Measurements from ENCODE around the gene TRIM16.
"Not testable (repeated sequence)": the region's sequence is repeated elsewhere in the genome, so short reads cannot be mapped to it uniquely, and the experiment has no call there.

TRIM16 gene

DNA sequence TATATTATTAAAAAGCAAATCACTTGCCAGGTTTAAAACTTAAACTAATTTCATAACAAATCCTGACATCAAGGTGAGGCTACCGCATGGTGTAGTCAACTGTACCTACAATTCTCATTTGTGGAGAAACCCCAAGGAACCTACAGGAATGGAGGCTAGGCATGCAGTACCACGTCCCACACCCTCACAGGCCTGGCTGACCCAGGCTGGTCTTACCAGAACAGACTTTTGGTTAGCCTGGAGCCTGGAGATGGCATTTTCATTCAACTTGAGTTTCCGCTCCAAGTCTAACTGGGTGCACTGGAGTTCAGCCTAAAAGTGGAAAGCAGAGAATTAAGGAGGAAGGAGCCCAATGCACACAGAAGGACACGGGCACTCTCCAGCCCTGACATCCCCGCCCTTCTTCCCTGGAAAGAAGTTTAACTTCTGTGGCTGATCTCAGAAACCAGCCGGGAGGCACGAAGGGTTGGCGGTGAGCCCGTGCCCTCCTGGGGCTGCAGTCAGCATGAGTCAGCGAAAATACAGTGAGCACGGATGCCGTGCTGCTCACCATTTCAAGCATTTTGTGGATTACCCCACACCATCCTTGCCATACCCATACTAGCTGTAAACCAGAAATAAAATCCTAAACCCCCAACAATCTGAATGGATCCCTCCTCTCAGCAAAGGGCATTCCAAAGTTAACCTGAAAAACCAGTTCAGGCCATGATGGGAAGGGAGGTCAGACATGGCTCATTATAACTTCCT, 41.4 kb downstream of the TRIM16 start:
- H3K4me3 ChIP-seq (ENCODE audit: low read length); H3K4me1 ChIP-seq (ENCODE audit: control insufficient read depth, insufficient read depth, low read length); H3K9ac ChIP-seq (ENCODE audit: low read length); DNase-seq (ENCODE audit: low read depth); H3K9me3 ChIP-seq (ENCODE audit: control insufficient read depth, low read length); H3K36me3 ChIP-seq (ENCODE audit: control insufficient read depth, insufficient read depth, low read length, severe bottlenecking); H3K27me3 ChIP-seq (replicated peaks; ENCODE audit: control insufficient read depth, insufficient read depth, low read length): not testable (repeated sequence)

DNA sequence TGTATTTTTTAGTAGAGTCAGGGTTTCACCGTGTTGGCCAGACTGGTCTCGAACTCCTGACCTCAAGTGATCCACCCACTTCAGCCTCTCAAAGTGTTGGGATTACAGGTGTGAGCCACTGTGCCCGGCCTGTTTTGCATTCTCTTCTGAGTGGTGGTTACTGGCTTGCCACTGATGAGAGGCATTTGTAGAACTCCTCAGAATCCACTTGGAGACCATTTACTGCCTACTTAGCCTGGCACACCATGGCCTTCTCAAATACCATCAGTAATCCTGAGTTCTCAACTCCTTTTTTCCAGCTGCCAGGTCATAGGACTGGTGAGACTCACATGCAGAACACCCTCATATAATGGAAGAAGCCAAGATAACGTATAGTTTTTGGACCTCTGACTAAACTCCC, 42.1 kb downstream of the TRIM16 start:
- H3K9me3 ChIP-seq (ENCODE audit: control insufficient read depth, low read length); H3K9ac ChIP-seq (ENCODE audit: low read length): not testable (repeated sequence)

DNA sequence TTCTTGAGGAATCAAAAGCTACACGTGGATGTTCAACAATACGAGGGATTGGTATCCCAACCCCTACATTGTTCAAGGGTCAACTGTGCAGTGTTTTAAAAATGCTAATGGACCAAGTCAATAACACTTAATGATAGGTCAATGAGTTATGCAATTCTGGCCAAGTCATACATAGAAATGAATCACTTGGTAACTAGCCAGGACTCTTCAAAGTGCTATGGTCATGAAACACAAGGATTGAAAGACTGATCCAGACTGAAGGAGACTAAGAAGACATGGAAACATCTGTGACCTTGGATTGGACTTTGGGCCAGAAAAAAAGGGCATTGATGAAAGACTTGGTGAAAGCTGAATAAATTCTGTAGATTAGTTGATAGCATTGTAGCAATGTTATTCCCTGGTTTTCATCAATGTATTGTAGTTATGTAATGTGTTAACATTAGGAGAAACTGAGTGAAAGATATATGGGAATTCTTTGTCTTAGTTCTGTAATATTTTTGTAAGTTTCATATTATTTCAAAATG, 53.1 kb downstream of the TRIM16 start:
- not testable (repeated sequence) for H3K9ac ChIP-seq (ENCODE audit: low read length); H3K4me3 ChIP-seq (ENCODE audit: low read length); H3K9me3 ChIP-seq (ENCODE audit: control insufficient read depth, low read length); H3K36me3 ChIP-seq (ENCODE audit: control insufficient read depth, insufficient read depth, low read length, severe bottlenecking); DNase-seq (ENCODE audit: low read depth); H3K27me3 ChIP-seq (replicated peaks; ENCODE audit: control insufficient read depth, insufficient read depth, low read length); H3K4me1 ChIP-seq (ENCODE audit: control insufficient read depth, insufficient read depth, low read length)

More for the DNA sequence above, 42.1 kb downstream of the TRIM16 start:
- DNase-seq (ENCODE audit: low read depth); H3K36me3 ChIP-seq (ENCODE audit: control insufficient read depth, insufficient read depth, low read length, severe bottlenecking); H3K27me3 ChIP-seq (replicated peaks; ENCODE audit: control insufficient read depth, insufficient read depth, low read length); H3K4me1 ChIP-seq (ENCODE audit: control insufficient read depth, insufficient read depth, low read length); H3K4me3 ChIP-seq (ENCODE audit: low read length): not testable (repeated sequence)

DNA sequence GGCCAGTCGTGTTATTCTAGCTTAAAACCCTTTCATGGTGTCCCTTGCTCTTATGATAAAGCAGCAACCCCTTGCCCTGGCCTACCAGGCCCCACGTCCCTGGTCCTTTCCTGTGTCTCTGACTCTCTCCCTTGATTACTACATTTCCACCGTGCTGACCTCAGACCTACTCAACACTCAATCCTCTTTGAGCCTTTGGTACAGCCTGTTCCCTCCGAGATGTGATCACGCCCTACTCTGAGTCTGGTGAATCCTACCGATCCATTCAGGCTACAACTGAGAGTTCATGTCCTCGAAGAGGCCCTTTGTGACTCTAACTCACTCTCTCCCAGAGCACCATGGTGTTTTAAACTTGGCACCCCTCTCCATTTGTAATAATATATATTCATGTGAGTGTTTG, 54.1 kb downstream of the TRIM16 start:
- H3K36me3 ChIP-seq (ENCODE audit: control insufficient read depth, insufficient read depth, low read length, severe bottlenecking); H3K9me3 ChIP-seq (ENCODE audit: control insufficient read depth, low read length); H3K4me3 ChIP-seq (ENCODE audit: low read length): not testable (repeated sequence)

DNA sequence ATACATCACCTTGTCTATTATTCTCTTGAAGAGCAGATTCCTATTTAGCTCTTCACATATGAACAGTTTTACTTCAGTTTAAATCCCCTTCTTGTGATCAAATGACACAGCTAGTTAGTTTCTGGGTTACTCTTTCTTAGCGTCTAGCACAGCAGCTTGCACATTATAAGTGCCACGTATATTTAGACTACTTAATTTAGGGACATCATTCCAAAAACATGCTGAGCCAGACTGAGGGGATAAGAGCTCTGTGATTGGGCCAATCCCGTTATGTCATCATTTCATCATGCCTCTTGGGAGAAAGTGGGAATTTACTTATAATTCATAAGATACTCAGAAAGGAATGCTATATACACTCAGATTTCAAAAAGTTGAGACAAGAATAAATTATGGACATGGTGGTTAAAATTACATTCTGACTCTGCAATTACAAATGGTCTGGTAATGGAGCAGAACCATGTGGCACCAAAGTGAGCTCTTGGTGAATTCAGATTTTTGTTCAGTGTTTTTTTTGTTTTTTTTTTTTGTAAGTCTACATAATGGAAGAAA, 60.4 kb downstream of the TRIM16 start:
- H3K27me3 ChIP-seq (replicated peaks; ENCODE audit: control insufficient read depth, insufficient read depth, low read length); H3K9ac ChIP-seq (ENCODE audit: low read length); H3K4me3 ChIP-seq (ENCODE audit: low read length); H3K36me3 ChIP-seq (ENCODE audit: control insufficient read depth, insufficient read depth, low read length, severe bottlenecking); H3K9me3 ChIP-seq (ENCODE audit: control insufficient read depth, low read length); H3K4me1 ChIP-seq (ENCODE audit: control insufficient read depth, insufficient read depth, low read length); DNase-seq (ENCODE audit: low read depth): not testable (repeated sequence)

More for the DNA sequence above, 54.1 kb downstream of the TRIM16 start:
- DNase-seq (ENCODE audit: low read depth); H3K9ac ChIP-seq (ENCODE audit: low read length); H3K27me3 ChIP-seq (replicated peaks; ENCODE audit: control insufficient read depth, insufficient read depth, low read length); H3K4me1 ChIP-seq (ENCODE audit: control insufficient read depth, insufficient read depth, low read length): not testable (repeated sequence)

DNA sequence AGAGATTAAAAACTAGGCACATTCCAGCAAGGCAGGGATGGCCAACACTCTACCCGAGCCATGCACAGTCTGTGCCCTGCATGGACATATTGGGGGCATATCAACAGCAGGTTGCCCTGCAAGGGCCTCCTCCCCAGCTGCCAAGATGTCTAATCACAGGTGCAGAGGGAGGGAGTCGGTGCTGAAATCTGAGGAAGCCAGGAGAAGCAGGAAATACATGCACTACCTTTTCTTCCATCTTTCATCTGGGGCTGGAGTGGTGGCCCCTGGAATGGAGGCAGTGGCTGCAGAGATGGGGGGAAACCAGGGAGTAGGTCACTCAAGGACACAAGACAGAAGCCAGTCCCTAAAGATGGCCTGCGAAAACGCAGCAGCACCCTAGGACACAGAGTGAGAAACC, 60.9 kb downstream of the TRIM16 start:
- H3K9ac ChIP-seq (ENCODE audit: low read length); H3K9me3 ChIP-seq (ENCODE audit: control insufficient read depth, low read length); DNase-seq (ENCODE audit: low read depth); H3K4me1 ChIP-seq (ENCODE audit: control insufficient read depth, insufficient read depth, low read length); H3K36me3 ChIP-seq (ENCODE audit: control insufficient read depth, insufficient read depth, low read length, severe bottlenecking); H3K27me3 ChIP-seq (replicated peaks; ENCODE audit: control insufficient read depth, insufficient read depth, low read length); H3K4me3 ChIP-seq (ENCODE audit: low read length): not testable (repeated sequence)

DNA sequence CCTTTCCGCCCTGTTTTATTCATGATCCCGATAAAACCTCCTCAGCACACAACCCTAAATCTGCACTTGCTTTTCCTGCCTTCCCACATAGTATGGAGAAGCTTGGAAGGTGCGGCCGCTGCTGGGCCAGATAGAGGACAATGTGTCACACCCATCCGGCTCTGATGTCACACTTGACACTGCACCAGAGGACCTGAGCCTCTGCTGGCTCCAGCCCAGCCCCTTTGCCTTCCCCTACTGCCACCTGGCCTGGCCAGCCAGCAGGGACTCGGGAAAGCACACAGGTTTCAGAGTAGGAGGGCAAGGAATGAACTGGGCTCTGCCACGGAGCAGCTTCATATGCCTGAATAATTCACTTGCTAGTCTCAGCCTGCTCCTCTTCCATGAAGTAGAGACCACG, 62.0 kb downstream of the TRIM16 start:
- H3K4me1 ChIP-seq (ENCODE audit: control insufficient read depth, insufficient read depth, low read length); H3K9ac ChIP-seq (ENCODE audit: low read length); H3K4me3 ChIP-seq (ENCODE audit: low read length); H3K36me3 ChIP-seq (ENCODE audit: control insufficient read depth, insufficient read depth, low read length, severe bottlenecking); H3K9me3 ChIP-seq (ENCODE audit: control insufficient read depth, low read length); DNase-seq (ENCODE audit: low read depth); H3K27me3 ChIP-seq (replicated peaks; ENCODE audit: control insufficient read depth, insufficient read depth, low read length): not testable (repeated sequence)

DNA sequence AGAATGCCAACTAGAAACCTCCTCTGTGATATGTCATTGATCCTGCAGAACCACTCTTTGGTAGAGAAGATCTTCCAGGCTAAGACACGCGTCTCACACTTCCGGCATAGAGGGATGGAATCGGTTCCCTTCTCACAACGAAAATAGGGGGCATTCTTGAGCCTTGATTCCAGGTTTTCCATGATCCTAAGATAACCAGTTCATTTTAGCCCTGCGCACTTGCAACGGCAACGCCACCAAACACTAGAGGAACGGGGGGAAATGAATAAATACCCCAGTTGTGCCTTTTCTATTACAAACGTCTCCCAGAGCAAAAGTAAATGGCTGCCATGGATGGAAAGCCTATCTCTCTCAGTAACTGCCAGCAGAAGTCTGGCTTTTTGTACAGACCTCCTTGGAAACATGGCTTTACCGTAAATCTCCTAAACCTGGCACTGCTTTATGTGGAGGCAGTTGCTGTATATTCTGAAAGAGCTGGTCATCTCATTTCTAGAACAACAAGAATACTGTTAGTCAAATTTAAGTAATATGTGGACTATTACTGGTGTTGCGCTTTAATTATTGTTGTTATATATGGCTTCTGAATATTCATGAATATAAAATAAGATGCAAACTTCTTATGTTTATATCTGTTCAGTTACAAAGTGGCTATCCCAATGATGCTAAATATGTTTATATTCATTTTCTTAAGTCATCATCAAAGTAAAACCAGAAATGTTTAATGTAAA, 64.6 kb downstream of the TRIM16 start, which contains the start of gene FBXW10B:
Gene FBXW10B (minus strand): TSS at position 374 of the 728 bp plus-strand sequence. CDS start 192 bp downstream, at position 182.
- H3K4me3 ChIP-seq (ENCODE audit: low read length), result peak within 1 kb of the TSS; percentile 70
- H3K36me3 ChIP-seq (ENCODE audit: control insufficient read depth, insufficient read depth, low read length, severe bottlenecking); H3K9ac ChIP-seq (ENCODE audit: low read length); H3K4me1 ChIP-seq (ENCODE audit: control insufficient read depth, insufficient read depth, low read length); DNase-seq (ENCODE audit: low read depth); H3K27me3 ChIP-seq (replicated peaks; ENCODE audit: control insufficient read depth, insufficient read depth, low read length); H3K9me3 ChIP-seq (ENCODE audit: control insufficient read depth, low read length): not testable (repeated sequence)

DNA sequence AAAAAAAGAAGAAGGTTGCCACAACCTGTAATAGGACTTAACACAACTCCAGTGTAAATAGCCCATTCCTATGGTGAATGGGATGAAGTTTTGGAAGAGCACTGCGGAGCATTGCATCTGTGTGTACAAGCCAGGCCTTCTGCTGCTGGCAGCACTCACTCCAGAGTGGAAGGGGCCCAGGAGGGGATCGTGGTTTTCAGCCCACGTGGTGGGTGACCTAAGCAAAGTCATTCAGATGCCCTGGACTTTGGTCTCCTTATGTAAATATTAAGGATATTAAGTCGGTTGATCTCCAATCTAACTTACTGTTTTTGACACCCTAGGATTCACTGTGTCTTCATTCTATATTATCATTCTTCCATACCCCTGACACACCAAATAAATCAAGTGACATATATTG, 67.3 kb downstream of the TRIM16 start:
- H3K27me3 ChIP-seq (replicated peaks; ENCODE audit: control insufficient read depth, insufficient read depth, low read length); DNase-seq (ENCODE audit: low read depth); H3K36me3 ChIP-seq (ENCODE audit: control insufficient read depth, insufficient read depth, low read length, severe bottlenecking); H3K4me3 ChIP-seq (ENCODE audit: low read length); H3K4me1 ChIP-seq (ENCODE audit: control insufficient read depth, insufficient read depth, low read length); H3K9ac ChIP-seq (ENCODE audit: low read length); H3K9me3 ChIP-seq (ENCODE audit: control insufficient read depth, low read length): not testable (repeated sequence)

DNA sequence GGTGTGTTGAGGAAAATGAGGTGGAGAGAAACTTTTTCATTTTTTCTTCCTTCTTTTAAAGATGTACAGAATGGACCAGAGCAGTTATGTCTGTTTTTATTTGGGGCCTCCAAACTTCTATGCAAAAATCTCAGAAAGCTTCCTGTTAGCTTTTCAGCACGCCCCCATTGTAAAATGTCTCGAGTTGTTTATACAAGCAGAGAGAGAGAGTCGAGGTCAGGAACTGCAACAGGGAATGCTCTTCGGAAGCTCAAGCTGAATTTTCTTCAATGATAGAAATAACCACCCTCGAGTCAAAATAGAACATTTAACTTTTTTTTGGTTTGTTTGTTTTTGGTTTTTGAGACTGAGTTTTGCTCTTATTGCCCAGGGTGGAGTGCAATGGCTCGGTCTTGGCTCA, 68.3 kb downstream of the TRIM16 start:
- not testable (repeated sequence) for DNase-seq (ENCODE audit: low read depth); H3K36me3 ChIP-seq (ENCODE audit: control insufficient read depth, insufficient read depth, low read length, severe bottlenecking); H3K9me3 ChIP-seq (ENCODE audit: control insufficient read depth, low read length); H3K4me1 ChIP-seq (ENCODE audit: control insufficient read depth, insufficient read depth, low read length); H3K27me3 ChIP-seq (replicated peaks; ENCODE audit: control insufficient read depth, insufficient read depth, low read length); H3K9ac ChIP-seq (ENCODE audit: low read length); H3K4me3 ChIP-seq (ENCODE audit: low read length)

DNA sequence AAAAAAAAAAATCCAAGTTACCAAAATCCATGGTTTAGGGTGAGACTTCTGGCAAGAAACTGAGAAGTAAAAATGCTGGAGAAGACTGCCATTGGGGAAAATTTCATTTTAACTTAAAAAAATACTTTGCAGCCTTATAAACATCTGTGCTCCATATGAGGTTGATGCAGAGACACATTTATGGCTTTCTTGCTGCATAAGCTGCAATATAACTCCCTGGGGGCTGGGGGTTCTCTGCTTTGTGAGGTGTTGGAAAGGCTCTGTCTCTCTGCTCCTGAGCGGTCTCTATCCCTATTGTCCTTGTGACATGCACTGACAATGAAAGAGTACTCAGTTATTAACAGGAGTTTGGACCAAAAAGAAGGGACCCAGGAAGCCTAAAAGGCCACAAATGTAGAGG, 71.0 kb downstream of the TRIM16 start:
- H3K27me3 ChIP-seq (replicated peaks; ENCODE audit: control insufficient read depth, insufficient read depth, low read length); H3K9ac ChIP-seq (ENCODE audit: low read length); H3K4me3 ChIP-seq (ENCODE audit: low read length); H3K9me3 ChIP-seq (ENCODE audit: control insufficient read depth, low read length); H3K36me3 ChIP-seq (ENCODE audit: control insufficient read depth, insufficient read depth, low read length, severe bottlenecking); H3K4me1 ChIP-seq (ENCODE audit: control insufficient read depth, insufficient read depth, low read length); DNase-seq (ENCODE audit: low read depth): not testable (repeated sequence)

All from adipocyte (in vitro differentiated cells).